ENCODE data around the gene FBXL16. TPM values are rescaled to one million over a fixed set of nuclear protein-coding genes. Genes with fewer than 3 reads are reported as not detected.

FBXL16 gene
- total and polyA plus RNA-seq, 4 donors, result under 0.01 to 0.14 TPM; not detected in 2

DNA sequence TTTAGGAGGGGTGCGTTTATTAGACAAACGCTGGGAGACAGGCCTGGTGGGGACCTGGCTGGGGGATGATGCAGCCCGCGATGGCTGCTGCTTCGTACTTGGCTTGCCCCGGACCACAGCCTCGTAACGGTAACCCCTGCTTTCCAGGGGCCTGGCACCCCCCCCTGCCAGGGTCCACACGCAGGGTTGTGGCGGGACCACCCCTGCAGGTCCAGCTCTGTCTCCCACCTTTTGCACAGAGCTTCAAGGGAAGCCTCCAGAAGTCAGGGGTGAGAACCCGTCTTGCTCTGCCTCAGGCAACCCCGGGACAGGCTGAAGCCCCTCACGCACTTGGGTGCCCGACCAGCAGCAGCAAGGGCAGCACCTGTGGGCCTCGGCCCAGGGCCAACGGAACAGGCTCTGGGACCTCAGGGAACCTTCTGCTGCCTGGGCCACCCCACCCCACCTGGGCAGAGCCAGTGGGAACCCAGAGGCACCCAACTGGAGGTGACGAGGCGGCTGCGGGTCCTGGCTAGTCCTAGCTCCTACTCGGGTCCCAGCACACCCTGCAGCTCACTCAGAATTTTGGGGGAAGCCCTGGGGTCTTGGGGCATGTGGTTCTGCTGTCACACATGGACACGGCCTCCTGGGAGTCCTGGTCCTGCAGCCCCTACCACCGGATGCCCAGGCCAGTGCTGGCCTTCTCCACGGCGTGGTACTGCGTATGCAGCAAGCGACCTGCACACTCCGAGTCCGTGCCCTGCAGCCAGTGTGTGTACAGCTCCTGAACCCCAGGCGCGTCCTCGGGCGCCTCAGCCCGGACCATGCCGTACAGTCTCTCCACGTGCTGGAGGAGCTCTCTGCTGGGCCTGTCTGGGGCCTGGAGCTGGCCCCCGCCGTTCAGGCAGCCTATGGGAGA is 24.4 kb upstream of the FBXL16 start (continued):
- TF ChIP-seq, protein P1, sequence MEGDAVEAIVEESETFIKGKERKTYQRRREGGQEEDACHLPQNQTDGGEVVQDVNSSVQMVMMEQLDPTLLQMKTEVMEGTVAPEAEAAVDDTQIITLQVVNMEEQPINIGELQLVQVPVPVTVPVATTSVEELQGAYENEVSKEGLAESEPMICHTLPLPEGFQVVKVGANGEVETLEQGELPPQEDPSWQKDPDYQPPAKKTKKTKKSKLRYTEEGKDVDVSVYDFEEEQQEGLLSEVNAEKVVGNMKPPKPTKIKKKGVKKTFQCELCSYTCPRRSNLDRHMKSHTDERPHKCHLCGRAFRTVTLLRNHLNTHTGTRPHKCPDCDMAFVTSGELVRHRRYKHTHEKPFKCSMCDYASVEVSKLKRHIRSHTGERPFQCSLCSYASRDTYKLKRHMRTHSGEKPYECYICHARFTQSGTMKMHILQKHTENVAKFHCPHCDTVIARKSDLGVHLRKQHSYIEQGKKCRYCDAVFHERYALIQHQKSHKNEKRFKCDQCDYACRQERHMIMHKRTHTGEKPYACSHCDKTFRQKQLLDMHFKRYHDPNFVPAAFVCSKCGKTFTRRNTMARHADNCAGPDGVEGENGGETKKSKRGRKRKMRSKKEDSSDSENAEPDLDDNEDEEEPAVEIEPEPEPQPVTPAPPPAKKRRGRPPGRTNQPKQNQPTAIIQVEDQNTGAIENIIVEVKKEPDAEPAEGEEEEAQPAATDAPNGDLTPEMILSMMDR (IDR thresholded peaks at IDR 0.05; ENCODE audit: low read depth, low read length, missing input control), result no peak

DNA sequence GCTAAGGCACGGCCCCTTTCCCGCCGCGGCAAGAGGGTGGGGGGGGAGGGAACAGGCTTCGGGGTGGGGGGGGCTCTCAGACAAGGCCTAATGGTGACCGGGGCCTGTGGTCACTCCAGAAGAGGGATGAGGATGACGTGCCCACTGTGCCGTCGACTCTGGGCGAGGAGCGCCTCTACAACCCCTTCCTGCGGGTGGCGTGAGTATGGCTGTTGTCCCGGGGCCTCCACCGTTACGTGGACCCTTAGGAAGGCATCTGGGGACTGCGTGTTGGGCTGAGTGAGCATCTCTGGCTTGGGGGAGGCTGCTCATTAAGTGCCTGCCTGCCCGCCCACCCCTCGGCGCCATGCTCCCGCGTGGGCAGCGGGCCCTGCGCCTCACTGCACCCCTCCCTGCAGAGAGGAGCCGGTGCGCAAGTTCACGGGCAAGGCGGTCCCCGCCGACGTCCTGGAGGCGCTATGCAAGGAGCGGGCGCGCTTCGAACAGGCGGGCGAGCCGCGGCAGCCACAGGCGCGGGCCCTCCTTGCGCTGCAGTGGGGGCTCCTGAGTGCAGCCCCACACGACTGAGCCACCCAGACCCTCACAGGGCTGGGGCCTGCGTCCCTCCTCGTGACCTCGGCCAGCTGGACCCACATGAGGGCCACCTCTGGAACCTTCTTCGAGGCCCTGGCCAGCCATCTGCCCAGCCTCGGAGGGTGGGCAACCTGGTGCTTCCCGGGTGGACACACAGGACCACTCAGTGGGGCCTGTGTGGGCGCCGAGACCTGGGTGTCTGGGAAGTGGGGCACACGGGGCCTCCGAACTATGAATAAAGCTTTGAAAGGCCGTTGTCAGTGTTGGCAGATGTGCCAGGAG is 23.5 kb upstream of the FBXL16 start:
- H3K4me3 ChIP-seq (ENCODE audit: low read depth in 1 of 3, low read length in 3 of 3), result no peak overlapping the region
- H3K4me1 ChIP-seq (ENCODE audit: control insufficient read depth in 4 of 4, insufficient read depth in 4 of 4, low read length in 3 of 4), result peaks cover 8 to 19% (median 14%) of the 10 kb centered on the region in 4 donors
- H3K27me3 ChIP-seq (ENCODE audit: control insufficient read depth in 4 of 4, insufficient read depth in 4 of 4, low read length in 3 of 4), result peaks cover 0 to 2% (median 0%) of the 10 kb centered on the region in 4 donors
- H3K27ac ChIP-seq (ENCODE audit: low read depth in 1 of 2, low read length in 2 of 2), result no peak overlapping the region
- no peak for DNase-seq (ENCODE audit: low spot score)
- 67% methylated on average over 55 of the region's 55 CpGs for whole genome bisulfite sequencing
- no peak overlapping the region for H3K9ac ChIP-seq (ENCODE audit: low read depth in 1 of 2, low read length in 2 of 2)
- peaks cover 0 to 22% (median 4%) of the 10 kb centered on the region in 4 donors for H3K36me3 ChIP-seq (ENCODE audit: control insufficient read depth in 4 of 4, insufficient read depth in 3 of 4, low read depth in 1 of 4, low read length in 3 of 4)
- TF ChIP-seq FOXA2 (IDR thresholded peaks at IDR 0.05), result no peak
- no peaks in the 10 kb centered on the region for H3K9me3 ChIP-seq (ENCODE audit: control insufficient read depth in 4 of 4, low read length in 3 of 4)

DNA sequence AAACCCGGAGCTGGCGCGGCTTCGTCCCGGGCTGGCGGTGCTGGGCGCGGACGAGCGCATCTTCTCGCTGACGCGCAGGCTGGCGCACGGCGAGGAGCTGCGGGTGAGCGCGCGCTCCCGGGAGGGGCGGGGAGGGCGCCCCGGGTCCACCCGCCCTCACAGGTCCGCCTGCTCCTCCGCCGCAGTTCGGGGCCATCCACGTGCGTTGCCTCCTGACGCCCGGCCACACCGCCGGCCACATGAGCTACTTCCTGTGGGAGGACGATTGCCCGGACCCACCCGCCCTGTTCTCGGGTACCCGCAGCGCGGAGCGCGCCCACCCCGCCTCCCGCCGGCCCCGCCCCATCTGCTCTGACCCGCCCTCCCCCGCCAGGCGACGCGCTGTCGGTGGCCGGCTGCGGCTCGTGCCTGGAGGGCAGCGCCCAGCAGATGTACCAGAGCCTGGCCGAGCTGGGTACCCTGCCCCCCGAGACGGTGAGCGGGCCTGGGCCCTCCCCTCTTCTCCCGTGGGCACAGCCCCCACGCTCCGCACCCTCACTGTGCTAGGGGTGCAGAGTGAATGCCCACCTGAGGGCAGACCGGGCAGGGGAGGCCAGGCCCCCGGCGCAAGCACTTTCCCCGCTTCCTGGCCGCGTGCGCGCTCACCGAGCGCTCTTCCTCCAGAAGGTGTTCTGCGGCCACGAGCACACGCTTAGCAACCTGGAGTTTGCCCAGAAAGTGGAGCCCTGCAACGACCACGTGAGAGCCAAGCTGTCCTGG is 22.7 kb upstream of the FBXL16 start:
- Histone ChIP-seq H3K4me3 (ENCODE audit: low read depth in 1 of 3, low read length in 3 of 3) (peak overlapping the region in 1 of 3 donors; percentile 43), H3K27ac (ENCODE audit: low read depth in 1 of 2, low read length in 2 of 2) (no peak overlapping the region), H3K9ac (ENCODE audit: low read depth in 1 of 2, low read length in 2 of 2) (no peak overlapping the region), H3K27me3 (ENCODE audit: control insufficient read depth in 4 of 4, insufficient read depth in 4 of 4, low read length in 3 of 4) (peaks cover 0 to 2% (median 0%) of the 10 kb centered on the region in 4 donors), H3K4me1 (ENCODE audit: control insufficient read depth in 4 of 4, insufficient read depth in 4 of 4, low read length in 3 of 4) (peaks cover 8 to 19% (median 14%) of the 10 kb centered on the region in 4 donors), H3K36me3 (ENCODE audit: control insufficient read depth in 4 of 4, insufficient read depth in 3 of 4, low read depth in 1 of 4, low read length in 3 of 4) (peaks cover 0 to 14% (median 2%) of the 10 kb centered on the region in 4 donors), H3K9me3 (ENCODE audit: control insufficient read depth in 4 of 4, low read length in 3 of 4) (no peaks in the 10 kb centered on the region)
- peak; percentile 69 for DNase-seq (ENCODE audit: low spot score)
- 2% methylated on average over 80 of the region's 80 CpGs for WGBS
- TF ChIP-seq SP1 (IDR thresholded peaks at IDR 0.05) (no peak), RXRA (IDR thresholded peaks at IDR 0.05) (no peak), NR2F2 (IDR thresholded peaks at IDR 0.05) (no peak), FOXA2 (IDR thresholded peaks at IDR 0.05) (no peak), YY1 (IDR thresholded peaks at IDR 0.05) (no peak), GABPA (IDR thresholded peaks at IDR 0.05 in 1 of 2, conservative IDR thresholded peaks at IDR 0.05 in 1 of 2) (no peak), HNF4A (conservative IDR thresholded peaks at IDR 0.05) (no peak), EGR1 (IDR thresholded peaks at IDR 0.05; ENCODE audit: low read depth in 2 of 2) (no peak), TAF1 (conservative IDR thresholded peaks at IDR 0.05) (no peak)
- TF ChIP-seq, protein P2, sequence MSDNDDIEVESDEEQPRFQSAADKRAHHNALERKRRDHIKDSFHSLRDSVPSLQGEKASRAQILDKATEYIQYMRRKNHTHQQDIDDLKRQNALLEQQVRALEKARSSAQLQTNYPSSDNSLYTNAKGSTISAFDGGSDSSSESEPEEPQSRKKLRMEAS (IDR thresholded peaks at IDR 0.05), result no peak
- TF ChIP-seq, protein P3, sequence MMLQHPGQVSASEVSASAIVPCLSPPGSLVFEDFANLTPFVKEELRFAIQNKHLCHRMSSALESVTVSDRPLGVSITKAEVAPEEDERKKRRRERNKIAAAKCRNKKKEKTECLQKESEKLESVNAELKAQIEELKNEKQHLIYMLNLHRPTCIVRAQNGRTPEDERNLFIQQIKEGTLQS (IDR thresholded peaks at IDR 0.05), result no peak
- TF ChIP-seq, protein P4, sequence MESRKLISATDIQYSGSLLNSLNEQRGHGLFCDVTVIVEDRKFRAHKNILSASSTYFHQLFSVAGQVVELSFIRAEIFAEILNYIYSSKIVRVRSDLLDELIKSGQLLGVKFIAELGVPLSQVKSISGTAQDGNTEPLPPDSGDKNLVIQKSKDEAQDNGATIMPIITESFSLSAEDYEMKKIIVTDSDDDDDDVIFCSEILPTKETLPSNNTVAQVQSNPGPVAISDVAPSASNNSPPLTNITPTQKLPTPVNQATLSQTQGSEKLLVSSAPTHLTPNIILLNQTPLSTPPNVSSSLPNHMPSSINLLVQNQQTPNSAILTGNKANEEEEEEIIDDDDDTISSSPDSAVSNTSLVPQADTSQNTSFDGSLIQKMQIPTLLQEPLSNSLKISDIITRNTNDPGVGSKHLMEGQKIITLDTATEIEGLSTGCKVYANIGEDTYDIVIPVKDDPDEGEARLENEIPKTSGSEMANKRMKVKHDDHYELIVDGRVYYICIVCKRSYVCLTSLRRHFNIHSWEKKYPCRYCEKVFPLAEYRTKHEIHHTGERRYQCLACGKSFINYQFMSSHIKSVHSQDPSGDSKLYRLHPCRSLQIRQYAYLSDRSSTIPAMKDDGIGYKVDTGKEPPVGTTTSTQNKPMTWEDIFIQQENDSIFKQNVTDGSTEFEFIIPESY (IDR thresholded peaks at IDR 0.05), result no peak
- TF ChIP-seq, protein P1 (IDR thresholded peaks at IDR 0.05; ENCODE audit: low read depth, low read length, missing input control), result no peak
- TF ChIP-seq, protein P5, sequence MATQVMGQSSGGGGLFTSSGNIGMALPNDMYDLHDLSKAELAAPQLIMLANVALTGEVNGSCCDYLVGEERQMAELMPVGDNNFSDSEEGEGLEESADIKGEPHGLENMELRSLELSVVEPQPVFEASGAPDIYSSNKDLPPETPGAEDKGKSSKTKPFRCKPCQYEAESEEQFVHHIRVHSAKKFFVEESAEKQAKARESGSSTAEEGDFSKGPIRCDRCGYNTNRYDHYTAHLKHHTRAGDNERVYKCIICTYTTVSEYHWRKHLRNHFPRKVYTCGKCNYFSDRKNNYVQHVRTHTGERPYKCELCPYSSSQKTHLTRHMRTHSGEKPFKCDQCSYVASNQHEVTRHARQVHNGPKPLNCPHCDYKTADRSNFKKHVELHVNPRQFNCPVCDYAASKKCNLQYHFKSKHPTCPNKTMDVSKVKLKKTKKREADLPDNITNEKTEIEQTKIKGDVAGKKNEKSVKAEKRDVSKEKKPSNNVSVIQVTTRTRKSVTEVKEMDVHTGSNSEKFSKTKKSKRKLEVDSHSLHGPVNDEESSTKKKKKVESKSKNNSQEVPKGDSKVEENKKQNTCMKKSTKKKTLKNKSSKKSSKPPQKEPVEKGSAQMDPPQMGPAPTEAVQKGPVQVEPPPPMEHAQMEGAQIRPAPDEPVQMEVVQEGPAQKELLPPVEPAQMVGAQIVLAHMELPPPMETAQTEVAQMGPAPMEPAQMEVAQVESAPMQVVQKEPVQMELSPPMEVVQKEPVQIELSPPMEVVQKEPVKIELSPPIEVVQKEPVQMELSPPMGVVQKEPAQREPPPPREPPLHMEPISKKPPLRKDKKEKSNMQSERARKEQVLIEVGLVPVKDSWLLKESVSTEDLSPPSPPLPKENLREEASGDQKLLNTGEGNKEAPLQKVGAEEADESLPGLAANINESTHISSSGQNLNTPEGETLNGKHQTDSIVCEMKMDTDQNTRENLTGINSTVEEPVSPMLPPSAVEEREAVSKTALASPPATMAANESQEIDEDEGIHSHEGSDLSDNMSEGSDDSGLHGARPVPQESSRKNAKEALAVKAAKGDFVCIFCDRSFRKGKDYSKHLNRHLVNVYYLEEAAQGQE (IDR thresholded peaks at IDR 0.05), result no peak

Measured in liver (tissue), 9 donors.